ENCODE results near the gene HIP1R.

The HIP1R gene

DNA sequence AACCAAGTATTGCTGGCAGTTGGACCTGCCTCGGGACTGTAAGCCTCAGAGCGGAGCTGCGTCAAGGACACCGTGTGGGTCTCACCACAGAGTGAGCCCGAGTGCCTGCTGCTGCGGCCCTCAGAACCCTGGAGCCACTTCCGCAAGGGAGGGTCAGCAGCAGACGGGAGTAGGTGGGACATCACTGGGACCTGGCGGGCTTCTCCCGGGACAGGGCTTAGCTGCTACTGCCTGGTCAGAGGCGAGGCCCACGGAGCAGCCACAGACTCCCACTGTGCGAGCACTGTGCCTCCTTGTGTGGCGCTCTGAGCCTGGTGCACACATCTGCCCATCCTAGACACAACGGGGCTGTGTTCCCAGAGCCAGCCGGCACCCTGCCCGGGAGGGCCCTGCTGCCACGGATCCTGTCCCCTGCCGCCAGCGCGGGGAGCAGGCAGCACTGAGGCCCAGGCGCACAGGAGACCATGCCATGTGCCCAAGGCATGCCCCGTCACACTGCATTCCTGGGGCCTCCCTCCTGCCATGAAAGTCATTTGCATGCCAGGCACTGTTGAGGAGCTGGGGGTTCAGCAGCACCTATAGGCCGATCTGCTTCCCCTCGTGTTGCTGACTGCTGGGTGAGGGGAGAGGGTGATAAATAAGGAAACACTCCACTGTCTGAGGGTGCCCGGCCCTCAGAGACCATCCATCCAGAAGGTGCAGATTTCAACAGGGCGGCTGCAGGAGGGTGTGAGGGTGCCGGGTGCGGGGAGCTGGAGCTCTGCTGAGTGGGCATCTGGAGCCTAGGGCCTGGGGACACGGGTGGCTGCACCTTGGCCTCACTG, 10.0 kb downstream of the HIP1R start:
- no peaks in the 10 kb centered on the region for H3K9me3 ChIP-seq (ENCODE audit: control insufficient read depth, low read depth, low read length)
- H3K4me3 ChIP-seq (ENCODE audit: low read length), result no peak overlapping the region
- H3K27me3 ChIP-seq (ENCODE audit: control insufficient read depth, insufficient read depth, low read length), result peaks cover 3% of the 10 kb centered on the region
- no peaks in the 10 kb centered on the region for H3K36me3 ChIP-seq (ENCODE audit: control insufficient read depth, low read depth, low read length)
- H3K9ac ChIP-seq (ENCODE audit: low read length), result no peak overlapping the region
- H3K4me1 ChIP-seq (ENCODE audit: control insufficient read depth, low read depth, low read length), result no peaks in the 10 kb centered on the region
- no peak overlapping the region for H3K27ac ChIP-seq (ENCODE audit: low read length)

DNA sequence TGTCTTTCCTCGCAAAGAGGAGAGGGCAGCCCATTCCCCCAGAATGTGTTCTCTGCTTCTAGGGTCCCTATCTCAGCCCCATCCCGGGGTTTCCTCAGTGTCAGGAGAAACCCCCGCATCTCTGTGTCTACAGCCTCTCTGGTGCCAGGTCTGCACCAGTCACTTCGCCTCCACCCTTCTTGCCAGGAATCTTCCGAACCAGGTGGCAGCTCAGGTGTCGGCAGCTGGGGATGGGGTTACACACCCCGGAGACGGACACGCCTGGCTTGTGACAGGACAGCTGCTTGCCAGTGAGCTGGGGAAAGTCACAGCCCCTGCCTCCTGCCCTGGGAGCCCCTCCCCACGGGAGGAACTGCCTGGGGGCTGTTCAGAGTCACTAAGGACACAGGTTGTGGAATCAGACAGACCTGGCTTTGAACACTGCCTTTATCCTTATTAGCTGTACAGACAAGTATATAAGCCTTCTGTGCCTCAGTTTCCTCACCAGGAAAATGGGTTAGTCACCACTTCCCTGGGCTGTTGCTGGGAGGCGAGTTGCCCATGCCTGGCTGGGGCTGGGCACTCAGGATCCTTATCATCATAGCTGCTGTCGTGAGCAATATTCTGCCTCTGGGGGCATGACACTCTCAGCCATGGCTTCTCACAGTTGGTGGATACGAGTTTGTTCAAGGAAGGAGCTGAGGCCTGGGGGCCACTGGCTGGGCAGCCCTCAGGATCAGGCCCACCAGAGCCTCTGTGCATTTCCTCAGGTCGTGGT, 10.8 kb downstream of the HIP1R start:
- Histone ChIP-seq H3K27ac (ENCODE audit: low read length) (no peak overlapping the region), H3K9ac (ENCODE audit: low read length) (no peak overlapping the region), H3K27me3 (ENCODE audit: control insufficient read depth, insufficient read depth, low read length) (no peaks in the 10 kb centered on the region), H3K4me3 (ENCODE audit: low read length) (no peak overlapping the region), H3K36me3 (ENCODE audit: control insufficient read depth, low read depth, low read length) (no peaks in the 10 kb centered on the region), H3K9me3 (ENCODE audit: control insufficient read depth, low read depth, low read length) (no peaks in the 10 kb centered on the region), H3K4me1 (ENCODE audit: control insufficient read depth, low read depth, low read length) (no peaks in the 10 kb centered on the region)

DNA sequence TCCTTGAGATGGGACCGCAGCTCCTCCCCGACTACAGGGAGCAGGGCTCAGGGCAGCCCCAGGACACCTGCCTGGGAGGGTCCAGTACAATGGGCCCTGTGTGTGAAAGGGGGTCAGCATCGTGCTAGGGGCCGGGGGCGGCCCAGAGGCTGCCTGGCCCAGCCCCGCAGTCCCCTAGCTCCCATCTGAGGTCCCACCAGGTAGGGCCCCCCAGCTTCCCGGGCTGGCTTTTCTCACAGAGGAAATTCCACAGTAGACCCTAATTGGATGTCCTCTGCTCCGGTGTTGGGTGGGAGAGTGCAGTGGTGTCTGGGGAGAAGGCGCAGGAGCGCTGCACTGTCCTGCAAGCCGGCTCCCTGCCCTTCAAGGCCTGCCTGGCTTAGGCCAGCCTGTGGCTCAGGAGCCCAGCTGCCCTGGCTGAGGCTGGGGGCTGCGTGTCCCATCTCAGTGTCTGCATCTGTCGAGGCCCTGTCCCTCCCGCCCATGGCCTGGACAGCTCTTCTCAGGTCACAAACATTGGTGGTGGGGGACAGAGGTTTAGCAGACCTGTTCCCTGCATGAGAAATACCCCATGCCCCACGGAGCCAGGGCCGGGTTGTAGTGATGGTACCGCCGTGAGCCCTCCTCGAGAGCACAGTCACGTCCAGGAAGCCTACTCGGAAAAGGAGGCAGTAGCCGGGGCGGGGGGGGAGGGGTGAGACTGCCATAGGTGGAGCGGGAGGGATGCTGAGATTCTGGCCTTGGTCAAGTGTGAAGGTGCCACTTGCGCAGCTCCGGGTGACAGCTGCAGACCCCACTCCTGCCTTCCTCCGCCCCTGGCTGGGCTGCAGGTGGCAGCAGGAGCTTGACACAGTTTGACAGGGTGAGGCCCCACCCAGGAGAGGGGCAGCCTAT, 11.6 kb downstream of the HIP1R start:
- H3K27ac ChIP-seq (ENCODE audit: low read length), result no peak overlapping the region

DNA sequence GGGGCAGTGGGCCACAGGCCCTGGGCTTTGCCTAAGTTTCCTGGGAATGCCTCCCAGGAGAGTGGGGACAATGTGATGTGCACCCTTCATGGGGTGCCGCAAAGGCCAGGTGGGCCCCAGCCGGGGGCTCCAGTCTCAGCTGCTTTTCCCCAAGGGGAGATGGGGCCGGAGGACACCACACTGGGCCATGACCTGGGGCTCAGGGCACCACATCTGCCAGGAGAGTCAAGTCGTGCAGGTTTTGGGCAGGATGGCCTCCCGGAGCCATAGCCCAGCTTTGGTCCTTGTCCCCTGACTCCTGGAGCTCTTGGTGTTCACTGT, 12.2 kb downstream of the HIP1R start:
- Histone ChIP-seq H3K27ac (ENCODE audit: low read length) (no peak overlapping the region), H3K9ac (ENCODE audit: low read length) (no peak overlapping the region), H3K4me3 (ENCODE audit: low read length) (no peak overlapping the region), H3K27me3 (ENCODE audit: control insufficient read depth, insufficient read depth, low read length) (no peaks in the 10 kb centered on the region), H3K4me1 (ENCODE audit: control insufficient read depth, low read depth, low read length) (no peaks in the 10 kb centered on the region), H3K9me3 (ENCODE audit: control insufficient read depth, low read depth, low read length) (no peaks in the 10 kb centered on the region), H3K36me3 (ENCODE audit: control insufficient read depth, low read depth, low read length) (no peaks in the 10 kb centered on the region)

More for the DNA sequence above, 11.6 kb downstream of the HIP1R start:
- Histone ChIP-seq H3K27me3 (ENCODE audit: control insufficient read depth, insufficient read depth, low read length) (no peaks in the 10 kb centered on the region), H3K36me3 (ENCODE audit: control insufficient read depth, low read depth, low read length) (no peaks in the 10 kb centered on the region), H3K9me3 (ENCODE audit: control insufficient read depth, low read depth, low read length) (no peaks in the 10 kb centered on the region), H3K4me3 (ENCODE audit: low read length) (no peak overlapping the region), H3K4me1 (ENCODE audit: control insufficient read depth, low read depth, low read length) (no peaks in the 10 kb centered on the region), H3K9ac (ENCODE audit: low read length) (no peak overlapping the region)

DNA sequence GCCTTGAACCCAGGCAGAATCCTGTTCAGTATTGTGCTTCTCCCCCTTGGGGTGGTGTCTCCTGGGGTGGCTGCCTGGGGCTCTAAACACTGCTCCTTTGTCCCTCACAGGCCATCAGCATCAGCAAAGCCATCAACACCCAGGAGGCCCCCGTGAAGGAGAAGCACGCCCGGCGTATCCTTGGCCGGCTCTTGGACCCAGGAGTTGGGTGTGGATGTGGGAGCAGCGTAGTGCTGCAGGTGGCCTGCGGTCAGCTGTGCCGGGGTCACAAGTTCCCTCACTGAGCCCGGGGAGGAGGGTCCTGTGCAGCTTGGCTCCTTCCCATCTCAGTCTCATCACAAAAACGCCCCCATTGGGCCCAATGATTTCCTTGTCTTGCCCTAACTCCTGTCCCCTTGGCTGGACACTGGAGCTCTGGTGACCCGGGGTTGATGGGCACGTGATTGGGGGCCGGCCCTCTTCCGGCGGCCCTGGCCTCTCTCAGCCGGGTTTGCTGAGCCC, 12.7 kb downstream of the HIP1R start:
- Histone ChIP-seq H3K27ac (ENCODE audit: low read length) (no peak overlapping the region), H3K4me3 (ENCODE audit: low read length) (no peak overlapping the region), H3K27me3 (ENCODE audit: control insufficient read depth, insufficient read depth, low read length) (no peaks in the 10 kb centered on the region), H3K36me3 (ENCODE audit: control insufficient read depth, low read depth, low read length) (no peaks in the 10 kb centered on the region), H3K4me1 (ENCODE audit: control insufficient read depth, low read depth, low read length) (no peaks in the 10 kb centered on the region), H3K9ac (ENCODE audit: low read length) (no peak overlapping the region), H3K9me3 (ENCODE audit: control insufficient read depth, low read depth, low read length) (no peaks in the 10 kb centered on the region)

DNA sequence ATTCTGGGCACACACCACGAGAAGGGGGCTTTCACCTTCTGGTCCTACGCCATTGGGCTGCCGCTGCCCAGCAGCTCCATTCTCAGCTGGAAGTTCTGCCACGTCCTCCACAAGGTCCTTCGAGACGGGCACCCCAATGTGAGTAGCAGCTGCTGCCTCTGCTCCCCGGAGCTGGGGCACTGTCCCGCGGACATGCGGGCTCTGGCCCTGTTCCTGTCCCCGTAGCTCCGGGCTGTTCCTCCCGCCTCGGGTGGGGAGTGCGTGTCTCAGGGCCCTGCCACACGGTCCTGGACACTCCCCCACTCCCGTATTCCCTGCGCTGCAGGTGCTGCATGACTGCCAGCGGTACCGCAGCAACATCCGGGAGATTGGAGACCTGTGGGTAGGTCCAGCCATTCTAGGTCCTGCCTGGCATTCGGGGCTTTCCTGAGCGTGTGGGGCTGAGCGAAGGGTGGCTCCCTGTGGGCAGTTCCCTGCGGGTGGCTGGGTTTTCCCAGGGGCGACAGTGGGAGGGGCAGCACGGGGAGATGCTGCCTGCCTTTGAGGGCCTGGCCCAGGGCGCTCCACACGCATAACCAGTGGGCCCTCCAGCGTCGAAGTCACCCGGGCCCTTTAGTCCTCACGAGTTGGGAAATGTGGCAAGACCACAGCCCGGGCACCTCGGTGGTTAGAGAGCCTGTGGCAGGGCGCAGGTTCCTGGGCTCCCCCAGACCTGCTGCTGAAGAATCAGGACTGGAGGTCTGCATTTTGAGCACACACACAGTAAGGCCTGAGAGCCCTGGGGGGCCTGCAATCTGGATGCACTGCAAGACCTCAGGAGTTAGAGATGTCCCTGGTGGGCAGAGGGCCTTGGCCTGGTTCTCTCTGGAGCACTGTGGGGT, 13.5 kb downstream of the HIP1R start:
- Histone ChIP-seq H3K4me3 (ENCODE audit: low read length) (no peak overlapping the region), H3K9me3 (ENCODE audit: control insufficient read depth, low read depth, low read length) (no peaks in the 10 kb centered on the region), H3K4me1 (ENCODE audit: control insufficient read depth, low read depth, low read length) (no peaks in the 10 kb centered on the region), H3K27me3 (ENCODE audit: control insufficient read depth, insufficient read depth, low read length) (no peaks in the 10 kb centered on the region), H3K9ac (ENCODE audit: low read length) (no peak overlapping the region), H3K36me3 (ENCODE audit: control insufficient read depth, low read depth, low read length) (no peaks in the 10 kb centered on the region), H3K27ac (ENCODE audit: low read length) (no peak overlapping the region)

DNA sequence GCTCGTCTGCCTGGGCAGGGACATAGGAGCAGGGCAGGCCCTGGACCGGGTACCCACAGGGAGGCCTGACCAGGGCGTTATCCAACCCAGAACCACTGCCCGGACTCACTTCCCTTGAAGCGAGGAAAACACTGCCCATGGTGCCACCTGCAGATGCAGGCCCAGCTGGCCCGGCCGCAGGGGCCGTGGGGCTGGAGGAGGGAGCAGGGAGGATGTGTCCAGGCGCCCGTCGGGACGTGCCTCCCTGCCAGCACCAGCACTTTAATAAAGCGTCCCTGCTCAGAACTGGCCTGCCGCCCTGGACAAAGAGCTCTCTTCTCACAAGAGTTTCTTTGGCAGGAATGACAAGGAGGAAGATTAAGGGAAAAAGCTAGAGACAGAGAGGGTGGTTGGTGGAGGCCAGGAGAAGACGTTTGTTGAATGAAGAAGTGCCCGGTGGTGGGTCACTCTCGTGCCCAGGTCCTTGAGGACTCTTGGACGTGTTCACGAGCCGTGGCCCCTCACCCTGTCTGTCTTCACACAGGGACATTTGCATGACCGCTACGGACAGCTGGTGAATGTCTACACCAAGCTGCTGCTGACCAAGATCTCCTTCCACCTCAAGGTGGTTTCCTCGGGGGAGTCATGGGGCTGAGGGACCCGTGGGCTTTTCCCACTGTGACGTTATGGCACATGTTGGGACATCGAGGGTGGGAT, 14.2 kb downstream of the HIP1R start:
- no peak overlapping the region for H3K9ac ChIP-seq (ENCODE audit: low read length)
- no peaks in the 10 kb centered on the region for H3K4me1 ChIP-seq (ENCODE audit: control insufficient read depth, low read depth, low read length)
- no peaks in the 10 kb centered on the region for H3K9me3 ChIP-seq (ENCODE audit: control insufficient read depth, low read depth, low read length)
- H3K27me3 ChIP-seq (ENCODE audit: control insufficient read depth, insufficient read depth, low read length), result no peaks in the 10 kb centered on the region
- no peaks in the 10 kb centered on the region for H3K36me3 ChIP-seq (ENCODE audit: control insufficient read depth, low read depth, low read length)
- no peak overlapping the region for H3K27ac ChIP-seq (ENCODE audit: low read length)
- H3K4me3 ChIP-seq (ENCODE audit: low read length), result no peak overlapping the region

DNA sequence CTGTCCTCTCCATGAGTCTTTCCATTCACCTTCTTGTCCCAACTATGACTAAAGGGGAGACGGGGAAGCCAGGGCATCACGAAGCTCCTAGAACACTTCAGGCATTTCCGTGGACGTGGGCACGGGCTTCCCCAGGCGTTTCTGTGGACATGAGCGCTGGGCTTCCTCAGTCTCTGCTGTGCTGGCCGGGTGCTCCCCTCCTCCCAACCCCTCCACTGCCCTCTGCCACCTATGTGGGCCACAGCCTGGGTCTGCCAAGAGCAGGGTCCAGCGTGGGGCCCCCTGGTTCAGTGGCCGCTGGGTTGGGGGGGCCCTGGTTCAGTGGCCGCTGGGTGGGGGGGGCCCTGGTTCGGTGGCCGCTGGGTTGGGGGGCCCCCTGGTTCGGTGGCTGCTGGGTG, 14.8 kb downstream of the HIP1R start:
- no peaks in the 10 kb centered on the region for H3K4me1 ChIP-seq (ENCODE audit: control insufficient read depth, low read depth, low read length)
- H3K9ac ChIP-seq (ENCODE audit: low read length), result no peak overlapping the region
- H3K27me3 ChIP-seq (ENCODE audit: control insufficient read depth, insufficient read depth, low read length), result no peaks in the 10 kb centered on the region
- no peaks in the 10 kb centered on the region for H3K9me3 ChIP-seq (ENCODE audit: control insufficient read depth, low read depth, low read length)
- H3K4me3 ChIP-seq (ENCODE audit: low read length), result no peak overlapping the region
- H3K36me3 ChIP-seq (ENCODE audit: control insufficient read depth, low read depth, low read length), result no peaks in the 10 kb centered on the region
- no peak overlapping the region for H3K27ac ChIP-seq (ENCODE audit: low read length)

DNA sequence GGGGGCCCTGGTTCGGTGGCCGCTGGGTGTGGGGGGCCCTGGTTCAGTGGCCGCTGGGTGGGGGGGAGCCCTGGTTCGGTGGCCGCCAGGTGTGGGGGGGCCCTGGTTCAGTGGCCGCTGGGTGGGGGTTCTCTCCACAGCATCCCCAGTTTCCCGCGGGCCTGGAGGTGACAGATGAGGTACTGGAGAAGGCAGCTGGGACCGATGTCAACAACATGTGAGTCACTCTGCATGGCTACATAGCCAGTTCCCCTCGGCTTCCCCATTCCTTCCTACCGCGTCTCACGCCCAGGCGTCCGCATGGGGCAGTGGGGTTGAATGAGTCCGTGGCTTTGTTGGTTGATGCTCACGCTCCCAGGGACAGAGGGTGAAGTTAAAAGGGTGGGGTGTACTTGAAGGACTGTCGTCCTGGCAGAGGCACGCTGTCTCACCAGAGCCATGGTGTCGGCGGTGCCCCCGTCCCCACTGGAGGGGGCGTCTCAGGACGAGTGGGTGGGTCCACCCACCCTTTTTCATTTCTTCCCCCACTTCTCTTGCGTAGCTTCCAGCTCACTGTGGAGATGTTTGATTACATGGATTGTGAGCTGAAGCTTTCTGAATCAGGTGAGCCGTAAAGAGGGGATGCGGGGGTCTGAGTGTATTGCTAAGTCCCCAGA, 15.6 kb downstream of the HIP1R start:
- Histone ChIP-seq H3K27ac (ENCODE audit: low read length) (no peak overlapping the region), H3K9me3 (ENCODE audit: control insufficient read depth, low read depth, low read length) (no peaks in the 10 kb centered on the region), H3K36me3 (ENCODE audit: control insufficient read depth, low read depth, low read length) (no peaks in the 10 kb centered on the region)

DNA sequence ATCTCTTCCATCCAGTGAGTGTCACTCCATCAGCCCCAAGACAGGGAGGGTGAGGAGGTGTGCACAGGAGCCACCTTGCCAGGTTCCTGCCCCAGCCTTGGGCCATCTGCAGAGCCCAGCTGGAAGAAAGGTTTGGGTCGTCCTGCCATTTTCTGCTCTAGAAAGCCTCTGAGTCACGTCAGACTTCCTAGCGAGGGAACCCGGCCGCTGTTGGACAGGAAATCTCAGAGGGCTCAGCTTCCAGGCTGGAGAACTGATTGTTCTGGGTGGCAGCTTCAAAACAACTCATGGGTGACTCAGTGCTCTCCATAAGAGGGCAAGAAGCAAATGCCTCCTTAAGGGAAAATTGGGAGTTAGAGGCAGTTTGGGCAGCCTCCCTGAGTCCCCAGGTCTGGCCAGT, 16.6 kb downstream of the HIP1R start:
- Histone ChIP-seq H3K9me3 (ENCODE audit: control insufficient read depth, low read depth, low read length) (no peaks in the 10 kb centered on the region), H3K36me3 (ENCODE audit: control insufficient read depth, low read depth, low read length) (no peaks in the 10 kb centered on the region), H3K27me3 (ENCODE audit: control insufficient read depth, insufficient read depth, low read length) (no peaks in the 10 kb centered on the region), H3K4me3 (ENCODE audit: low read length) (no peak overlapping the region), H3K9ac (ENCODE audit: low read length) (no peak overlapping the region), H3K4me1 (ENCODE audit: control insufficient read depth, low read depth, low read length) (no peaks in the 10 kb centered on the region), H3K27ac (ENCODE audit: low read length) (no peak overlapping the region)

More for the DNA sequence above, 15.6 kb downstream of the HIP1R start:
- H3K4me1 ChIP-seq (ENCODE audit: control insufficient read depth, low read depth, low read length), result no peaks in the 10 kb centered on the region
- no peak overlapping the region for H3K9ac ChIP-seq (ENCODE audit: low read length)
- H3K27me3 ChIP-seq (ENCODE audit: control insufficient read depth, insufficient read depth, low read length), result no peaks in the 10 kb centered on the region
- H3K4me3 ChIP-seq (ENCODE audit: low read length), result no peak overlapping the region
